HCT116 (cell line): ENCODE measurements around the gene TSPAN15. TPM values are rescaled to one million over a fixed set of nuclear protein-coding genes. Genes with fewer than 3 reads are reported as not detected.

Experiments used
- ATAC-seq: fragments of 200-7000 bp; cut with Tn5 transposase; 2 replicates; pipeline ENCODE4 v1.9.1; 2020; ENCODE audit warnings: mild to moderate bottlenecking, moderate library complexity
- BruUV-seq: library from RNA; stranded (reverse); fragments of 400-500 nt; replicated peaks from 2 replicates; lab custom pipeline; 2021; lab: Mats Ljungman, UMichigan
- CTCF ChIA-PET: fragments of 300-600 bp; sonication (Branson Sonifier 250); formaldehyde crosslinking; loops from one replicate; lab custom pipeline; 2021; ENCODE audit warnings: antibody characterized with exemption; lab: Charles Lee
- POLR2A ChIA-PET: fragments of 300-600, 350-600 bp; sonication (Branson Sonifier 250); formaldehyde crosslinking; loops from one replicate; lab custom pipeline; 2021; ENCODE audit warnings: antibody characterized with exemption; lab: Charles Lee
- RAD21 ChIA-PET, 2 experiments: fragments of 300-600 bp; sonication (Branson Sonifier 250); formaldehyde crosslinking; loops; one replicate each; lab custom pipeline; 2023; ENCODE audit warnings: low total read pairs in 2 of 2; ENCODE audit not compliant: uncharacterized antibody in 2 of 2, unreplicated experiment in 2 of 2, low non-redundant PET in 1 of 2; lab: Charles Lee
- DNase-seq: peaks from one replicate; pipeline ENCODE4 v3.0.0-alpha.2; 2010; ENCODE audit warnings: low read depth, low spot score
- H2AFZ ChIP-seq: fragments of 200-600 bp; shearing (Covaris generic), sonication (generic); 2 replicates; pipeline ENCODE4 v1.6.1; 2017; ENCODE audit warnings: low read depth, mixed run types, mixed read lengths, antibody characterized with exemption, low read length; ENCODE audit not compliant: poor library complexity, severe bottlenecking
- H3K27ac ChIP-seq: 2 replicates; pipeline ENCODE4 v1.5.1; 2012; ENCODE audit warnings: low read depth, low read length
- H3K27me3 ChIP-seq: fragments of 200-600 bp; sonication (generic); 2 replicates; pipeline ENCODE4 v1.6.1; 2016; ENCODE audit warnings: mixed run types, low read length, mixed read lengths; ENCODE audit not compliant: insufficient read depth
- H3K36me3 ChIP-seq, 2 experiments: fragments of 200-500 bp in 1 of 2; fragments of 200-600 bp in 1 of 2; sonication (Bioruptor generic) in 1 of 2; sonication (generic) in 1 of 2; 2 replicates each; pipeline versions ENCODE4 v1.5.1 to v1.6.1; 2014 to 2016; ENCODE audit warnings: low read length in 2 of 2, inconsistent platforms in 1 of 2, mixed read lengths in 1 of 2, mixed run types in 1 of 2; ENCODE audit not compliant: insufficient read depth in 2 of 2, control insufficient read depth in 1 of 2
- H3K4me1 ChIP-seq, 2 experiments: fragments of 200-600 bp in 1 of 2; sonication (generic) in 1 of 2; 2 replicates each; pipeline versions ENCODE4 v1.5.1 to v1.6.1; 2012 to 2017; ENCODE audit warnings: low read length in 2 of 2, inconsistent platforms in 1 of 2, mild to moderate bottlenecking in 1 of 2, mixed read lengths in 1 of 2, mixed run types in 1 of 2, moderate library complexity in 1 of 2; ENCODE audit not compliant: insufficient read depth in 2 of 2, control insufficient read depth in 1 of 2
- H3K4me2 ChIP-seq: fragments of 200-600 bp; sonication (generic); 2 replicates; pipeline ENCODE4 v1.6.1; 2017; ENCODE audit warnings: mixed run types, low read length, mixed read lengths
- H3K4me3 ChIP-seq, 2 experiments: fragments of 200-600 bp in 1 of 2; sonication (generic) in 1 of 2; replicated peaks in 1 of 2; 2 replicates each; pipeline ENCODE4 v1.5.1; 2011 to 2016; ENCODE audit warnings: low read length in 2 of 2, control low read depth in 1 of 2, low read depth in 1 of 2, mild to moderate bottlenecking in 1 of 2, mixed read lengths in 1 of 2, mixed run types in 1 of 2
- H3K79me2 ChIP-seq: fragments of 200-600 bp; sonication (generic); 2 replicates; pipeline ENCODE4 v1.6.1; 2017; ENCODE audit warnings: mild to moderate bottlenecking, mixed run types, low read length, moderate library complexity, mixed read lengths; ENCODE audit not compliant: insufficient read depth
- H3K9ac ChIP-seq: fragments of 200-600 bp; sonication (generic); 2 replicates; pipeline ENCODE4 v1.6.1; 2016; ENCODE audit warnings: low read length, mixed read lengths
- H3K9me2 ChIP-seq: fragments of 200-600 bp; sonication (generic), shearing (Covaris generic); 2 replicates; pipeline ENCODE4 v1.6.1; 2017; ENCODE audit warnings: mixed run types, mild to moderate bottlenecking, moderate library complexity; ENCODE audit not compliant: insufficient read depth
- H3K9me3 ChIP-seq, 2 experiments: fragments of 200-500 bp in 1 of 2; fragments of 200-600 bp in 1 of 2; sonication (Bioruptor generic) in 1 of 2; sonication (generic) in 1 of 2; 2 replicates each; pipeline ENCODE4 v1.6.1; 2014 to 2017; ENCODE audit warnings: low read length in 2 of 2, mixed read lengths in 2 of 2, inconsistent platforms in 1 of 2, low read depth in 1 of 2, mild to moderate bottlenecking in 1 of 2, mixed run types in 1 of 2, moderate library complexity in 1 of 2; ENCODE audit not compliant: control insufficient read depth in 1 of 2, insufficient read depth in 1 of 2
- H4K20me1 ChIP-seq: fragments of 200-600 bp; sonication (generic), shearing (Covaris generic); 2 replicates; pipeline ENCODE4 v1.6.1; 2017; ENCODE audit warnings: mixed run types, mild to moderate bottlenecking, moderate library complexity; ENCODE audit not compliant: insufficient read depth
- CBX3 ChIP-seq: IDR thresholded peaks from 2 replicates; pipeline ENCODE4 v1.6.1; 2012; ENCODE audit warnings: low read depth
- CEBPB ChIP-seq: IDR thresholded peaks from 2 replicates; pipeline ENCODE4 v1.6.1; 2012; ENCODE audit warnings: low read depth
- EGR1 ChIP-seq: IDR thresholded peaks from 2 replicates; pipeline ENCODE4 v1.6.1; 2012; ENCODE audit warnings: low read depth
- EZH2phosphoT487 ChIP-seq: fragments of 200-600 bp; IDR thresholded peaks from 2 replicates; pipeline ENCODE4 v1.6.1; 2018; ENCODE audit warnings: antibody characterized with exemption, borderline replicate concordance
- FOSL1 ChIP-seq: IDR thresholded peaks from 2 replicates; pipeline ENCODE4 v1.6.1; 2012; ENCODE audit warnings: low read depth
- POLR2A ChIP-seq: IDR thresholded peaks from 2 replicates; pipeline ENCODE4 v1.7.0; 2011; ENCODE audit warnings: borderline replicate concordance; ENCODE audit not compliant: insufficient read depth, insufficient read length; ENCODE audit errors: extremely low read depth
- POLR2AphosphoS5 ChIP-seq: IDR thresholded peaks from 2 replicates; pipeline ENCODE4 v1.6.1; 2011; ENCODE audit warnings: mild to moderate bottlenecking, low read depth, low read length, moderate library complexity
- SIN3A ChIP-seq: IDR thresholded peaks from 2 replicates; pipeline ENCODE4 v1.6.1; 2012; ENCODE audit warnings: low read depth
- SP1 ChIP-seq: IDR thresholded peaks from 2 replicates; pipeline ENCODE4 v1.6.1; 2012; ENCODE audit warnings: low read depth
- SRF ChIP-seq: IDR thresholded peaks from 2 replicates; pipeline ENCODE4 v1.6.1; 2012; ENCODE audit warnings: low read depth
- TCF7L2 ChIP-seq: IDR thresholded peaks from 2 replicates; pipeline ENCODE4 v1.7.0; 2011; ENCODE audit warnings: borderline replicate concordance, inconsistent platforms; ENCODE audit not compliant: insufficient read depth, insufficient read length; ENCODE audit errors: extremely low read depth
- YY1 ChIP-seq: IDR thresholded peaks from 2 replicates; pipeline ENCODE4 v1.6.1; 2011; ENCODE audit warnings: low read length, low read depth, moderate library complexity, mild to moderate bottlenecking; ENCODE audit not compliant: insufficient replicate concordance; ENCODE audit errors: extremely low read depth
- ZFX ChIP-seq: fragments of 450-650 bp; IDR thresholded peaks from 2 replicates; pipeline ENCODE4 v1.6.1; 2017
- ZNF274 ChIP-seq: fragments of 200-500 bp; sonication (Bioruptor generic); IDR thresholded peaks from 2 replicates; pipeline ENCODE4 v1.6.1; 2014; ENCODE audit warnings: mild to moderate bottlenecking, low read depth, low read length, inconsistent platforms
- intact Hi-C: fragments of 100-400 bp; cut with micrococcal nuclease; formaldehyde crosslinking; loops from 2 replicates; pipeline ENCODE4 v1.10.0; 2022
- total RNA-seq: library from RNA; stranded (reverse); gene quantifications from one replicate; pipeline ENCODE4 v1.2.1, GENCODE V29; 2021; ENCODE audit not compliant: unreplicated experiment
- TF ChIP-seq, protein P1 (sequence below), 3 experiments: fragments of 200-600 bp in 1 of 3; sonication (generic) in 1 of 3; IDR thresholded peaks in 2 of 3; conservative IDR thresholded peaks in 1 of 3; 2 replicates each; pipeline ENCODE4 v1.5.1; 2012 to 2017; ENCODE audit warnings: low read depth in 2 of 3, low read length in 2 of 3, antibody characterized with exemption in 1 of 3, borderline replicate concordance in 1 of 3, control low read depth in 1 of 3, mild to moderate bottlenecking in 1 of 3, mixed read lengths in 1 of 3, mixed run types in 1 of 3, moderate library complexity in 1 of 3; ENCODE audit not compliant: insufficient read depth in 1 of 3
- TF ChIP-seq, protein P2 (sequence below): IDR thresholded peaks from 2 replicates; pipeline ENCODE4 v1.6.1; 2012; ENCODE audit warnings: low read depth
- TF ChIP-seq, protein P3 (sequence below): IDR thresholded peaks from 2 replicates; pipeline ENCODE4 v1.6.1; 2011; ENCODE audit warnings: mild to moderate bottlenecking, low read length, moderate library complexity; ENCODE audit not compliant: insufficient replicate concordance; ENCODE audit errors: extremely low read depth

Gene TSPAN15
- total RNA-seq, 1 experiment from 2014 or later, result 16.0 TPM

DNA sequence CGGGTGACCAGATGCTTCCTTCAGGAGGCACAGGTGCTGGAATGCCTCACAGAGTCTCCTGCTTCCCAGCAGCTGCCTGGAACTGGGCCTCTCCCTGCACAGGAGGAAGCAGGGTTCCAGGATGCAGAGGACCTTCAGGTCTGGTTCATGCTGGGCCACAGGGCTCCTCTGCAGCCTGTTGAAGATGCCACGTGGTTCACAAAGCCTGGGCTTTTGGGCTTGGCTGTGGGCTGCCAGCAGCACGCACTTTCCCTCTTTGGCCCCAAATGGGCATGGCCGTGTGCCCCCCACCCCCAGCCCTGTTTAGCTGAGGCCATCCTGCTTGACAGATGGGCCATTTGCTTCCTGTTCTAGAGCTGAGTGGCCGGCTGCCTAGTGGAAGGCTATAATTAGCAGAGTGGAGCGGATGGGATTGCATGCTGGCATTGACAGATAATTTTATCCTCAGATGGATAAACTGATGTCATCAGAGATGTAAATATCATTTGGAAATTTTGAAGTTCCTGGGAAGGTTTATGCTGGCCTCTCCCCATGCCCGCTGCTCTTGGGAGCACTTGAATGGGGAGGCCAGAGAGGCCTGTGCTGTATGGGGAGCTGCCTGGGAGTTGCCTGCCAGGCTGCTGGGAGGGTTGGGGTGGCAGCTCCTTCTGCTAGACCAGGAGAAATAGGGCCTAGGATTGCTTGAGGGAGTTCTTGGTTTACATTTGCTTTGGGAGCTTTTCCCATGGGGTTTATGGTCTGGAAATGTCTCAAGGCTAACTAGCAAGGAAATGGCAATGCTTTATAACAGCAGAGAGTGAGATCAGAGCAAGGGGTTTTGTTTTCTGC, 28.2 kb downstream of the TSPAN15 start:
- ChIA-PET POLR2A (no interaction called here), RAD21 (no interaction called here), CTCF (no interaction called here)
- no peak overlapping the region for H3K4me2 ChIP-seq
- H3K4me3 ChIP-seq, result no peak overlapping the region
- ATAC-seq (no peak), DNase-seq (no peak)
- H3K27ac ChIP-seq, result no peak overlapping the region
- no peaks in the 10 kb centered on the region for H3K9me3 ChIP-seq
- H4K20me1 ChIP-seq, result no peaks in the 10 kb centered on the region
- H3K9ac ChIP-seq, result no peak overlapping the region
- H3K4me1 ChIP-seq, result peaks cover 0 to 11% of the 10 kb centered on the region in 2 experiments; a peak in 2 of 4 replicates
- intact Hi-C loops, result no loop called here
- H2AFZ ChIP-seq, result no peak overlapping the region
- H3K79me2 ChIP-seq, result no peaks in the 10 kb centered on the region
- no TSS peak for BruUV-seq
- no peak for TF ChIP-seq YY1
- TF ChIP-seq ZFX, result no peak
- TF ChIP-seq SP1, result no peak
- TF ChIP-seq, protein P1, sequence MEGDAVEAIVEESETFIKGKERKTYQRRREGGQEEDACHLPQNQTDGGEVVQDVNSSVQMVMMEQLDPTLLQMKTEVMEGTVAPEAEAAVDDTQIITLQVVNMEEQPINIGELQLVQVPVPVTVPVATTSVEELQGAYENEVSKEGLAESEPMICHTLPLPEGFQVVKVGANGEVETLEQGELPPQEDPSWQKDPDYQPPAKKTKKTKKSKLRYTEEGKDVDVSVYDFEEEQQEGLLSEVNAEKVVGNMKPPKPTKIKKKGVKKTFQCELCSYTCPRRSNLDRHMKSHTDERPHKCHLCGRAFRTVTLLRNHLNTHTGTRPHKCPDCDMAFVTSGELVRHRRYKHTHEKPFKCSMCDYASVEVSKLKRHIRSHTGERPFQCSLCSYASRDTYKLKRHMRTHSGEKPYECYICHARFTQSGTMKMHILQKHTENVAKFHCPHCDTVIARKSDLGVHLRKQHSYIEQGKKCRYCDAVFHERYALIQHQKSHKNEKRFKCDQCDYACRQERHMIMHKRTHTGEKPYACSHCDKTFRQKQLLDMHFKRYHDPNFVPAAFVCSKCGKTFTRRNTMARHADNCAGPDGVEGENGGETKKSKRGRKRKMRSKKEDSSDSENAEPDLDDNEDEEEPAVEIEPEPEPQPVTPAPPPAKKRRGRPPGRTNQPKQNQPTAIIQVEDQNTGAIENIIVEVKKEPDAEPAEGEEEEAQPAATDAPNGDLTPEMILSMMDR (IDR thresholded peaks at IDR 0.05 in 2 of 3, conservative IDR thresholded peaks at IDR 0.05 in 1 of 3; ENCODE audit: borderline replicate concordance in 1 of 3, insufficient read depth in 1 of 3, low read depth in 2 of 3, low read length in 2 of 3), result no peak
- no peak for TF ChIP-seq CEBPB
- TF ChIP-seq POLR2A, result no peak
- no peak for TF ChIP-seq TCF7L2
- TF ChIP-seq SIN3A, result no peak
- no peak for TF ChIP-seq SRF
- TF ChIP-seq, protein P2, sequence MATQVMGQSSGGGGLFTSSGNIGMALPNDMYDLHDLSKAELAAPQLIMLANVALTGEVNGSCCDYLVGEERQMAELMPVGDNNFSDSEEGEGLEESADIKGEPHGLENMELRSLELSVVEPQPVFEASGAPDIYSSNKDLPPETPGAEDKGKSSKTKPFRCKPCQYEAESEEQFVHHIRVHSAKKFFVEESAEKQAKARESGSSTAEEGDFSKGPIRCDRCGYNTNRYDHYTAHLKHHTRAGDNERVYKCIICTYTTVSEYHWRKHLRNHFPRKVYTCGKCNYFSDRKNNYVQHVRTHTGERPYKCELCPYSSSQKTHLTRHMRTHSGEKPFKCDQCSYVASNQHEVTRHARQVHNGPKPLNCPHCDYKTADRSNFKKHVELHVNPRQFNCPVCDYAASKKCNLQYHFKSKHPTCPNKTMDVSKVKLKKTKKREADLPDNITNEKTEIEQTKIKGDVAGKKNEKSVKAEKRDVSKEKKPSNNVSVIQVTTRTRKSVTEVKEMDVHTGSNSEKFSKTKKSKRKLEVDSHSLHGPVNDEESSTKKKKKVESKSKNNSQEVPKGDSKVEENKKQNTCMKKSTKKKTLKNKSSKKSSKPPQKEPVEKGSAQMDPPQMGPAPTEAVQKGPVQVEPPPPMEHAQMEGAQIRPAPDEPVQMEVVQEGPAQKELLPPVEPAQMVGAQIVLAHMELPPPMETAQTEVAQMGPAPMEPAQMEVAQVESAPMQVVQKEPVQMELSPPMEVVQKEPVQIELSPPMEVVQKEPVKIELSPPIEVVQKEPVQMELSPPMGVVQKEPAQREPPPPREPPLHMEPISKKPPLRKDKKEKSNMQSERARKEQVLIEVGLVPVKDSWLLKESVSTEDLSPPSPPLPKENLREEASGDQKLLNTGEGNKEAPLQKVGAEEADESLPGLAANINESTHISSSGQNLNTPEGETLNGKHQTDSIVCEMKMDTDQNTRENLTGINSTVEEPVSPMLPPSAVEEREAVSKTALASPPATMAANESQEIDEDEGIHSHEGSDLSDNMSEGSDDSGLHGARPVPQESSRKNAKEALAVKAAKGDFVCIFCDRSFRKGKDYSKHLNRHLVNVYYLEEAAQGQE, result no peak
- no peak for TF ChIP-seq EGR1
- TF ChIP-seq, protein P3, sequence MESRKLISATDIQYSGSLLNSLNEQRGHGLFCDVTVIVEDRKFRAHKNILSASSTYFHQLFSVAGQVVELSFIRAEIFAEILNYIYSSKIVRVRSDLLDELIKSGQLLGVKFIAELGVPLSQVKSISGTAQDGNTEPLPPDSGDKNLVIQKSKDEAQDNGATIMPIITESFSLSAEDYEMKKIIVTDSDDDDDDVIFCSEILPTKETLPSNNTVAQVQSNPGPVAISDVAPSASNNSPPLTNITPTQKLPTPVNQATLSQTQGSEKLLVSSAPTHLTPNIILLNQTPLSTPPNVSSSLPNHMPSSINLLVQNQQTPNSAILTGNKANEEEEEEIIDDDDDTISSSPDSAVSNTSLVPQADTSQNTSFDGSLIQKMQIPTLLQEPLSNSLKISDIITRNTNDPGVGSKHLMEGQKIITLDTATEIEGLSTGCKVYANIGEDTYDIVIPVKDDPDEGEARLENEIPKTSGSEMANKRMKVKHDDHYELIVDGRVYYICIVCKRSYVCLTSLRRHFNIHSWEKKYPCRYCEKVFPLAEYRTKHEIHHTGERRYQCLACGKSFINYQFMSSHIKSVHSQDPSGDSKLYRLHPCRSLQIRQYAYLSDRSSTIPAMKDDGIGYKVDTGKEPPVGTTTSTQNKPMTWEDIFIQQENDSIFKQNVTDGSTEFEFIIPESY, result no peak
- TF ChIP-seq FOSL1, result no peak
- no peak for TF ChIP-seq EZH2phosphoT487
- no peak for TF ChIP-seq CBX3
- no peak for TF ChIP-seq ZNF274
- no peak for TF ChIP-seq POLR2AphosphoS5
- no peaks in the 10 kb centered on the region for H3K27me3 ChIP-seq
- H3K36me3 ChIP-seq, result no peaks in the 10 kb centered on the region
- H3K9me2 ChIP-seq, result no peaks in the 10 kb centered on the region
